ENCODE data around the gene CDC42EP4. TPM values are rescaled to one million over a fixed set of nuclear protein-coding genes. Genes with fewer than 3 reads are reported as not detected.
A peak's percentile ranks its signal among the peaks of the same experiment; 100 is the strongest.

CDC42EP4 gene
- total and polyA plus RNA-seq, 2 experiments from 2014 or later, result 4.4 to 19.9 TPM

DNA sequence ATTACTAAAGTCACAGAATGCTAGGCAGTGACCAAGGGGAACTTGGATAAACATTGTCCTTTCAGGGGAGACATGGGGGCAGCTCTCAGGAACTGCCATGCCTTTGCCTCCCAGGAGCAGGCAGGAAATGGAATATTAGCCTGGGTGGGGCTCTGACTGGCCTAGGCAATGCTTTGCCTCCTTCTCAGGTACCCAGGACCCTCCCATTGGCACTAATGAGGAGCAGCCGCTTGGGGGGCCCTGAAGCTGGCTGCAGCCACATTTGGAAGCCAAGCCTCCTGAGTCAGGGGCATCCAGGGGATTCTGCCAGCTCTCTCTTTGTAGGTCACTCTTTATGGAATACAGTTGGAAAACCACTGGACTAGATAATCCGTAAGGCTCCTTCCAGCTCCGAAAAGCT lies 55.6 kb downstream of the CDC42EP4 start:
- DNase-seq (ENCODE audit: low spot score) (peak; percentile 24), ATAC-seq (peak; percentile 21)
- H3K27me3 ChIP-seq (ENCODE audit: insufficient read depth), result no peaks in the 10 kb centered on the region
- no peak overlapping the region for H3K27ac ChIP-seq (ENCODE audit: low read depth)
- no peak overlapping the region for H3K27ac Mint-ChIP-seq
- no peak overlapping the region for H3K4me2 ChIP-seq
- peaks cover 12% of the 10 kb centered on the region for H3K4me1 Mint-ChIP-seq
- no peaks in the 10 kb centered on the region for H4K20me1 ChIP-seq (replicated peaks; ENCODE audit: insufficient read depth)
- no peaks in the 10 kb centered on the region; the same call in 1 of the 2 replicates for H3F3A ChIP-seq (replicated peaks; ENCODE audit: low read depth)
- H3K4me1 ChIP-seq (ENCODE audit: insufficient read depth), result peaks cover 5% of the 10 kb centered on the region
- no peaks in the 10 kb centered on the region for H3K36me3 ChIP-seq (ENCODE audit: insufficient read depth)
- no peak overlapping the region for H2AFZ ChIP-seq
- H3K4me3 ChIP-seq, result no peak overlapping the region
- no peaks in the 10 kb centered on the region for H3K36me3 Mint-ChIP-seq (ENCODE audit: low read depth)
- peaks cover 6% of the 10 kb centered on the region for H3K27me3 Mint-ChIP-seq (ENCODE audit: insufficient read depth, low read depth, poor library complexity)
- no peaks in the 10 kb centered on the region for H3K9me3 Mint-ChIP-seq
- H3K9me2 ChIP-seq (ENCODE audit: insufficient read depth), result no peaks in the 10 kb centered on the region
- no peak overlapping the region for H3K4me3 Mint-ChIP-seq
- no peaks in the 10 kb centered on the region for H3K79me2 ChIP-seq (replicated peaks; ENCODE audit: insufficient read depth)
- no peak for TF ChIP-seq STAT1 (IDR thresholded peaks at IDR 0.05; ENCODE audit: unreplicated experiment)
- TF ChIP-seq, protein P1, sequence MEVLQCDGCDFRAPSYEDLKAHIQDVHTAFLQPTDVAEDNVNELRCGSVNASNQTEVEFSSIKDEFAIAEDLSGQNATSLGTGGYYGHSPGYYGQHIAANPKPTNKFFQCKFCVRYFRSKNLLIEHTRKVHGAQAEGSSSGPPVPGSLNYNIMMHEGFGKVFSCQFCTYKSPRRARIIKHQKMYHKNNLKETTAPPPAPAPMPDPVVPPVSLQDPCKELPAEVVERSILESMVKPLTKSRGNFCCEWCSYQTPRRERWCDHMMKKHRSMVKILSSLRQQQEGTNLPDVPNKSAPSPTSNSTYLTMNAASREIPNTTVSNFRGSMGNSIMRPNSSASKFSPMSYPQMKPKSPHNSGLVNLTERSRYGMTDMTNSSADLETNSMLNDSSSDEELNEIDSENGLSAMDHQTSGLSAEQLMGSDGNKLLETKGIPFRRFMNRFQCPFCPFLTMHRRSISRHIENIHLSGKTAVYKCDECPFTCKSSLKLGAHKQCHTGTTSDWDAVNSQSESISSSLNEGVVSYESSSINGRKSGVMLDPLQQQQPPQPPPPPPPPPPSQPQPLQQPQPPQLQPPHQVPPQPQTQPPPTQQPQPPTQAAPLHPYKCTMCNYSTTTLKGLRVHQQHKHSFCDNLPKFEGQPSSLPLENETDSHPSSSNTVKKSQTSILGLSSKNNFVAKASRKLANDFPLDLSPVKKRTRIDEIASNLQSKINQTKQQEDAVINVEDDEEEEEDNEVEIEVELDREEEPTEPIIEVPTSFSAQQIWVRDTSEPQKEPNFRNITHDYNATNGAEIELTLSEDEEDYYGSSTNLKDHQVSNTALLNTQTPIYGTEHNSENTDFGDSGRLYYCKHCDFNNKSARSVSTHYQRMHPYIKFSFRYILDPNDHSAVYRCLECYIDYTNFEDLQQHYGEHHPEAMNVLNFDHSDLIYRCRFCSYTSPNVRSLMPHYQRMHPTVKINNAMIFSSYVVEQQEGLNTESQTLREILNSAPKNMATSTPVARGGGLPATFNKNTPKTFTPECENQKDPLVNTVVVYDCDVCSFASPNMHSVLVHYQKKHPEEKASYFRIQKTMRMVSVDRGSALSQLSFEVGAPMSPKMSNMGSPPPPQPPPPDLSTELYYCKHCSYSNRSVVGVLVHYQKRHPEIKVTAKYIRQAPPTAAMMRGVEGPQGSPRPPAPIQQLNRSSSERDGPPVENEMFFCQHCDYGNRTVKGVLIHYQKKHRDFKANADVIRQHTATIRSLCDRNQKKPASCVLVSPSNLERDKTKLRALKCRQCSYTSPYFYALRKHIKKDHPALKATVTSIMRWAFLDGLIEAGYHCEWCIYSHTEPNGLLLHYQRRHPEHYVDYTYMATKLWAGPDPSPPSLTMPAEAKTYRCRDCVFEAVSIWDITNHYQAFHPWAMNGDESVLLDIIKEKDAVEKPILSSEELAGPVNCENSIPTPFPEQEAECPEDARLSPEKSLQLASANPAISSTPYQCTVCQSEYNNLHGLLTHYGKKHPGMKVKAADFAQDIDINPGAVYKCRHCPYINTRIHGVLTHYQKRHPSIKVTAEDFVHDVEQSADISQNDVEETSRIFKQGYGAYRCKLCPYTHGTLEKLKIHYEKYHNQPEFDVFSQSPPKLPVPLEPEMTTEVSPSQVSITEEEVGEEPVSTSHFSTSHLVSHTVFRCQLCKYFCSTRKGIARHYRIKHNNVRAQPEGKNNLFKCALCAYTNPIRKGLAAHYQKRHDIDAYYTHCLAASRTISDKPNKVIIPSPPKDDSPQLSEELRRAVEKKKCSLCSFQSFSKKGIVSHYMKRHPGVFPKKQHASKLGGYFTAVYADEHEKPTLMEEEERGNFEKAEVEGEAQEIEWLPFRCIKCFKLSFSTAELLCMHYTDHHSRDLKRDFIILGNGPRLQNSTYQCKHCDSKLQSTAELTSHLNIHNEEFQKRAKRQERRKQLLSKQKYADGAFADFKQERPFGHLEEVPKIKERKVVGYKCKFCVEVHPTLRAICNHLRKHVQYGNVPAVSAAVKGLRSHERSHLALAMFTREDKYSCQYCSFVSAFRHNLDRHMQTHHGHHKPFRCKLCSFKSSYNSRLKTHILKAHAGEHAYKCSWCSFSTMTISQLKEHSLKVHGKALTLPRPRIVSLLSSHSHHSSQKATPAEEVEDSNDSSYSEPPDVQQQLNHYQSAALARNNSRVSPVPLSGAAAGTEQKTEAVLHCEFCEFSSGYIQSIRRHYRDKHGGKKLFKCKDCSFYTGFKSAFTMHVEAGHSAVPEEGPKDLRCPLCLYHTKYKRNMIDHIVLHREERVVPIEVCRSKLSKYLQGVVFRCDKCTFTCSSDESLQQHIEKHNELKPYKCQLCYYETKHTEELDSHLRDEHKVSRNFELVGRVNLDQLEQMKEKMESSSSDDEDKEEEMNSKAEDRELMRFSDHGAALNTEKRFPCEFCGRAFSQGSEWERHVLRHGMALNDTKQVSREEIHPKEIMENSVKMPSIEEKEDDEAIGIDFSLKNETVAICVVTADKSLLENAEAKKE (CRISPR knock-in tag; IDR thresholded peaks at IDR 0.05), result no peak
- no peak for TF ChIP-seq ZNF114 (CRISPR knock-in tag; IDR thresholded peaks at IDR 0.05)
- TF ChIP-seq, protein P2, sequence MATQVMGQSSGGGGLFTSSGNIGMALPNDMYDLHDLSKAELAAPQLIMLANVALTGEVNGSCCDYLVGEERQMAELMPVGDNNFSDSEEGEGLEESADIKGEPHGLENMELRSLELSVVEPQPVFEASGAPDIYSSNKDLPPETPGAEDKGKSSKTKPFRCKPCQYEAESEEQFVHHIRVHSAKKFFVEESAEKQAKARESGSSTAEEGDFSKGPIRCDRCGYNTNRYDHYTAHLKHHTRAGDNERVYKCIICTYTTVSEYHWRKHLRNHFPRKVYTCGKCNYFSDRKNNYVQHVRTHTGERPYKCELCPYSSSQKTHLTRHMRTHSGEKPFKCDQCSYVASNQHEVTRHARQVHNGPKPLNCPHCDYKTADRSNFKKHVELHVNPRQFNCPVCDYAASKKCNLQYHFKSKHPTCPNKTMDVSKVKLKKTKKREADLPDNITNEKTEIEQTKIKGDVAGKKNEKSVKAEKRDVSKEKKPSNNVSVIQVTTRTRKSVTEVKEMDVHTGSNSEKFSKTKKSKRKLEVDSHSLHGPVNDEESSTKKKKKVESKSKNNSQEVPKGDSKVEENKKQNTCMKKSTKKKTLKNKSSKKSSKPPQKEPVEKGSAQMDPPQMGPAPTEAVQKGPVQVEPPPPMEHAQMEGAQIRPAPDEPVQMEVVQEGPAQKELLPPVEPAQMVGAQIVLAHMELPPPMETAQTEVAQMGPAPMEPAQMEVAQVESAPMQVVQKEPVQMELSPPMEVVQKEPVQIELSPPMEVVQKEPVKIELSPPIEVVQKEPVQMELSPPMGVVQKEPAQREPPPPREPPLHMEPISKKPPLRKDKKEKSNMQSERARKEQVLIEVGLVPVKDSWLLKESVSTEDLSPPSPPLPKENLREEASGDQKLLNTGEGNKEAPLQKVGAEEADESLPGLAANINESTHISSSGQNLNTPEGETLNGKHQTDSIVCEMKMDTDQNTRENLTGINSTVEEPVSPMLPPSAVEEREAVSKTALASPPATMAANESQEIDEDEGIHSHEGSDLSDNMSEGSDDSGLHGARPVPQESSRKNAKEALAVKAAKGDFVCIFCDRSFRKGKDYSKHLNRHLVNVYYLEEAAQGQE (IDR thresholded peaks at IDR 0.05; ENCODE audit: unreplicated experiment), result no peak
- TF ChIP-seq, protein P3, sequence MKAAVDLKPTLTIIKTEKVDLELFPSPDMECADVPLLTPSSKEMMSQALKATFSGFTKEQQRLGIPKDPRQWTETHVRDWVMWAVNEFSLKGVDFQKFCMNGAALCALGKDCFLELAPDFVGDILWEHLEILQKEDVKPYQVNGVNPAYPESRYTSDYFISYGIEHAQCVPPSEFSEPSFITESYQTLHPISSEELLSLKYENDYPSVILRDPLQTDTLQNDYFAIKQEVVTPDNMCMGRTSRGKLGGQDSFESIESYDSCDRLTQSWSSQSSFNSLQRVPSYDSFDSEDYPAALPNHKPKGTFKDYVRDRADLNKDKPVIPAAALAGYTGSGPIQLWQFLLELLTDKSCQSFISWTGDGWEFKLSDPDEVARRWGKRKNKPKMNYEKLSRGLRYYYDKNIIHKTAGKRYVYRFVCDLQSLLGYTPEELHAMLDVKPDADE (IDR thresholded peaks at IDR 0.05), result no peak
